Activated CD4-positive, alpha-beta T cell treated with anti-CD3 and anti-CD28 coated beads, Interleukin-10, Interleukin-2, amounts not matched to agents 100 ng/mL and 50 ng/mL, durations not matched to agents 16 hours and 8 hours (primary cell): ENCODE measurements around the gene PTPRM.
A peak's percentile ranks its signal among the peaks of the same experiment; 100 is the strongest.

ENCODE experiments used
- DNase-seq: peaks from one replicate; pipeline ENCODE4 v3.0.0-alpha.2; 2020

PTPRM gene

GRCh38 chr18:8081872-8082553, 514.9 kb downstream of the PTPRM start:
- no peak for DNase-seq

- peak; percentile 0 for DNase-seq
Observed at GRCh38 chr18:8084160-8084559, 517.0 kb downstream of the PTPRM start.

GRCh38 chr18:8088626-8089025, 521.5 kb downstream of the PTPRM start:
- no peak for DNase-seq

- no peak for DNase-seq
Observed at GRCh38 chr18:8091035-8091434, 523.9 kb downstream of the PTPRM start.

- no peak for DNase-seq
Observed at GRCh38 chr18:8095947-8096570, 528.9 kb downstream of the PTPRM start.

GRCh38 chr18:8097399-8097798, 530.3 kb downstream of the PTPRM start:
- no peak for DNase-seq

GRCh38 chr18:8097927-8098326, 530.8 kb downstream of the PTPRM start:
- DNase-seq: no peak

GRCh38 chr18:8106603-8107002, 539.5 kb downstream of the PTPRM start:
- no peak for DNase-seq

- no peak for DNase-seq
Observed at GRCh38 chr18:8107426-8107825, 540.3 kb downstream of the PTPRM start.

- no peak for DNase-seq
Observed at GRCh38 chr18:8114480-8114879, 547.4 kb downstream of the PTPRM start.

GRCh38 chr18:8116341-8117005, 549.4 kb downstream of the PTPRM start:
- DNase-seq: no peak

GRCh38 chr18:8117006-8117371, 549.9 kb downstream of the PTPRM start:
- DNase-seq: no peak

GRCh38 chr18:8121101-8121500, 554.0 kb downstream of the PTPRM start:
- DNase-seq: no peak

- no peak for DNase-seq
Observed at GRCh38 chr18:8121942-8122480, 554.9 kb downstream of the PTPRM start.

GRCh38 chr18:8124232-8125146, 557.4 kb downstream of the PTPRM start:
- DNase-seq: no peak

- no peak for DNase-seq
Observed at GRCh38 chr18:8130096-8130495, 563.0 kb downstream of the PTPRM start.

- DNase-seq: no peak
Observed at GRCh38 chr18:8133032-8133431, 565.9 kb downstream of the PTPRM start.

GRCh38 chr18:8133888-8134287, 566.8 kb downstream of the PTPRM start:
- no peak for DNase-seq

- DNase-seq: no peak
Observed at GRCh38 chr18:8139127-8139527, 572.0 kb downstream of the PTPRM start.

GRCh38 chr18:8139891-8140406, 572.8 kb downstream of the PTPRM start:
- no peak for DNase-seq

GRCh38 chr18:8140841-8141501, 573.9 kb downstream of the PTPRM start:
- no peak for DNase-seq

- no peak for DNase-seq
Observed at GRCh38 chr18:8142131-8142711, 575.1 kb downstream of the PTPRM start.
